ENCODE data around the gene C9orf40.

C9orf40 gene

GRCh38 chr9:74952201-74953151 is at the start of gene C9orf40:
TSS of gene C9orf40 (minus strand) at chr9:74952912. CDS start at chr9:74952611, 301 bp downstream.
- DNase-seq, result peak; percentile 76

- DNase-seq, result no peak
These were observed 49.2 kb upstream of the C9orf40 start for GRCh38 chr9:75001719-75002421.

- no peak for DNase-seq
These were observed 48.1 kb upstream of the C9orf40 start for GRCh38 chr9:75000835-75001234.

GRCh38 chr9:74985041-74985440 is 32.3 kb upstream of the C9orf40 start:
- DNase-seq, result no peak

- DNase-seq, result no peak
These were observed 31.0 kb upstream of the C9orf40 start for GRCh38 chr9:74983709-74984108.

GRCh38 chr9:74979844-74980243 is 27.1 kb upstream of the C9orf40 start:
- DNase-seq, result no peak

GRCh38 chr9:74977287-74977686 is 24.6 kb upstream of the C9orf40 start:
- no peak for DNase-seq

GRCh38 chr9:74975538-74975937 is 22.8 kb upstream of the C9orf40 start:
- DNase-seq, result no peak

- DNase-seq, result no peak
These were observed 21.8 kb upstream of the C9orf40 start for GRCh38 chr9:74974558-74974957.

GRCh38 chr9:74973714-74974113 is 21.0 kb upstream of the C9orf40 start:
- no peak for DNase-seq

GRCh38 chr9:74963056-74963455 is 10.3 kb upstream of the C9orf40 start:
- no peak for DNase-seq

- DNase-seq, result no peak
These were observed 8.8 kb upstream of the C9orf40 start for GRCh38 chr9:74961496-74961895.

GRCh38 chr9:74960561-74960960 is 7.8 kb upstream of the C9orf40 start:
- DNase-seq, result no peak

GRCh38 chr9:74958587-74958986 is 5.9 kb upstream of the C9orf40 start:
- no peak for DNase-seq

GRCh38 chr9:74953235-74953751 is 581 bp upstream of the C9orf40 start:
- DNase-seq, result no peak

- DNase-seq, result no peak
These were observed 974 bp downstream of the C9orf40 start for GRCh38 chr9:74951725-74952151.

GRCh38 chr9:74951107-74951720 is 1.5 kb downstream of the C9orf40 start:
- DNase-seq, result no peak

GRCh38 chr9:74949859-74950855 is 2.6 kb downstream of the C9orf40 start:
- no peak for DNase-seq

GRCh38 chr9:74948937-74949336 is 3.8 kb downstream of the C9orf40 start:
- no peak for DNase-seq

GRCh38 chr9:74946686-74947085 is 6.0 kb downstream of the C9orf40 start:
- DNase-seq, result no peak

GRCh38 chr9:74942801-74943200 is 9.9 kb downstream of the C9orf40 start:
- DNase-seq, result peak; percentile 6

- no peak for DNase-seq
These were observed 12.1 kb downstream of the C9orf40 start for GRCh38 chr9:74940600-74940999.
